ENCODE results near the gene ABHD4.

GRCh38 chr14:22555384-22556011 is 42.6 kb upstream of the ABHD4 start:
- TF ChIP-seq CTCF (IDR thresholded peaks at IDR 0.05), result no peak
- TF ChIP-seq JUNB (IDR thresholded peaks at IDR 0.05), result no peak
- TF ChIP-seq CEBPB (IDR thresholded peaks at IDR 0.05), result no peak
- no peak for TF ChIP-seq MYC (IDR thresholded peaks at IDR 0.05; ENCODE audit: borderline replicate concordance, low read length)

Measured in A549 (cell line).